Astrocyte (in vitro differentiated cells and primary cell): ENCODE results near the gene THOC6. TPM values are rescaled to one million over a fixed set of nuclear protein-coding genes. Genes with fewer than 3 reads are reported as not detected.

Experiments
- DNase-seq: peaks from one replicate; pipeline ENCODE4 v3.0.0-alpha.2; 2010; ENCODE audit warnings: low read depth
- FAIRE-seq: peaks from 2 replicates; lab custom pipeline; 2011; peaks lifted over from hg19 to GRCh38; lab: Jason Lieb, UNC
- H2AFZ ChIP-seq: 2 replicates; pipeline ENCODE4 v1.6.0; 2012; ENCODE audit warnings: low read depth, low read length, inconsistent platforms
- H3K27ac ChIP-seq: 2 replicates; pipeline ENCODE4 v1.5.1; 2011; ENCODE audit warnings: low read depth, low read length, inconsistent platforms
- H3K27me3 ChIP-seq: 2 replicates; pipeline ENCODE4 v1.6.0; 2011; ENCODE audit warnings: low read length, inconsistent platforms; ENCODE audit not compliant: insufficient read depth
- H3K36me3 ChIP-seq: 2 replicates; pipeline ENCODE4 v1.5.1; 2011; ENCODE audit warnings: low read length, inconsistent platforms; ENCODE audit not compliant: insufficient read depth
- H3K4me1 ChIP-seq: 2 replicates; pipeline ENCODE4 v1.5.1; 2011; ENCODE audit warnings: low read length, inconsistent platforms; ENCODE audit not compliant: insufficient read depth
- H3K4me2 ChIP-seq: 2 replicates; pipeline ENCODE4 v1.6.0; 2012; ENCODE audit warnings: low read length, inconsistent platforms
- H3K4me3 ChIP-seq: 2 replicates; pipeline ENCODE4 v1.5.1; 2011; ENCODE audit warnings: low read depth, mild to moderate bottlenecking, low read length, inconsistent platforms; ENCODE audit not compliant: insufficient read depth
- H3K79me2 ChIP-seq: 2 replicates; pipeline ENCODE4 v1.6.0; 2012; ENCODE audit warnings: mild to moderate bottlenecking, low read length, inconsistent platforms; ENCODE audit not compliant: insufficient read depth
- H3K9ac ChIP-seq: 2 replicates; pipeline ENCODE4 v1.6.0; 2012; ENCODE audit warnings: mild to moderate bottlenecking, low read length, inconsistent platforms
- H3K9me3 ChIP-seq: 2 replicates; pipeline ENCODE4 v1.5.1; 2012; ENCODE audit warnings: low read depth, mild to moderate bottlenecking, low read length, inconsistent platforms; ENCODE audit not compliant: insufficient read depth
- H4K20me1 ChIP-seq: 2 replicates; pipeline ENCODE4 v1.6.0; 2012; ENCODE audit warnings: low read length, inconsistent platforms; ENCODE audit not compliant: insufficient read depth
- H3K27ac Mint-ChIP-seq: one replicate; pipeline ENCODE4 v1.8.0; 2021; ENCODE audit warnings: mild to moderate bottlenecking, mixed read lengths; ENCODE audit not compliant: unreplicated experiment
- H3K27me3 Mint-ChIP-seq: one replicate; pipeline ENCODE4 v1.8.0; 2021; ENCODE audit warnings: low read depth, mixed read lengths; ENCODE audit not compliant: unreplicated experiment
- H3K36me3 Mint-ChIP-seq: one replicate; pipeline ENCODE4 v1.8.0; 2021; ENCODE audit warnings: low read depth, mixed read lengths; ENCODE audit not compliant: unreplicated experiment
- H3K4me1 Mint-ChIP-seq: one replicate; pipeline ENCODE4 v1.8.0; 2021; ENCODE audit warnings: low read depth, mixed read lengths; ENCODE audit not compliant: unreplicated experiment
- H3K4me3 Mint-ChIP-seq: one replicate; pipeline ENCODE4 v1.8.0; 2021; ENCODE audit warnings: mild to moderate bottlenecking, moderate library complexity, mixed read lengths; ENCODE audit not compliant: unreplicated experiment
- H3K9me3 Mint-ChIP-seq: one replicate; pipeline ENCODE4 v1.8.0; 2021; ENCODE audit warnings: mild to moderate bottlenecking, mixed read lengths; ENCODE audit not compliant: unreplicated experiment
- CTCF ChIP-seq: IDR thresholded peaks from 2 replicates; pipeline ENCODE4 v1.5.1; 2011; ENCODE audit warnings: low read depth, mild to moderate bottlenecking, inconsistent platforms, low read length, moderate library complexity; ENCODE audit not compliant: insufficient read depth
- EZH2 ChIP-seq: IDR thresholded peaks from 2 replicates; pipeline ENCODE4 v1.6.1; 2012; ENCODE audit warnings: mild to moderate bottlenecking, low read length, inconsistent platforms; ENCODE audit not compliant: insufficient read depth
- total RNA-seq: library from RNA; stranded (reverse); gene quantifications from 2 replicates; pipeline ENCODE4 v1.2.1, GENCODE V29; 2021

Gene THOC6
- total RNA-seq, 1 donor from 2014 or later: 22.3 TPM

GRCh38 chr16:2977440-2977839 lies 46.4 kb upstream of the THOC6 start:
- peaks cover 6% of the 10 kb centered on the region for H3K79me2 ChIP-seq
- no peak overlapping the region for H3K9ac ChIP-seq
- no peak overlapping the region for H2AFZ ChIP-seq
- no peaks in the 10 kb centered on the region for H3K9me3 ChIP-seq
- no peaks in the 10 kb centered on the region for H3K36me3 ChIP-seq
- DNase-seq (no peak), FAIRE-seq (no peak)
- H3K4me2 ChIP-seq: no peak overlapping the region
- no peaks in the 10 kb centered on the region for H3K9me3 Mint-ChIP-seq
- no peak overlapping the region for H3K4me3 Mint-ChIP-seq
- no peaks in the 10 kb centered on the region for H3K27me3 ChIP-seq
- TF ChIP-seq CTCF (no peak), EZH2 (no peak)
- H3K27ac ChIP-seq: no peak overlapping the region
- H3K27me3 Mint-ChIP-seq: peaks cover 10% of the 10 kb centered on the region
- H4K20me1 ChIP-seq: peaks cover 6% of the 10 kb centered on the region
- peaks cover 3% of the 10 kb centered on the region for H3K4me1 Mint-ChIP-seq
- H3K4me1 ChIP-seq: peaks cover 17% of the 10 kb centered on the region
- no peak overlapping the region for H3K4me3 ChIP-seq
- no peak overlapping the region for H3K27ac Mint-ChIP-seq
- H3K36me3 Mint-ChIP-seq: no peaks in the 10 kb centered on the region

GRCh38 chr16:2979669-2980226 lies 44.1 kb upstream of the THOC6 start:
- Histone ChIP-seq H3K4me1 (peaks cover 17% of the 10 kb centered on the region), H3K4me3 (peak overlapping the region; percentile 68), H4K20me1 (no peaks in the 10 kb centered on the region), H3K9me3 (no peaks in the 10 kb centered on the region), H3K4me2 (peak overlapping the region; percentile 97), H3K79me2 (peaks cover 6% of the 10 kb centered on the region), H2AFZ (peak overlapping the region; percentile 97), H3K27ac (peak overlapping the region; percentile 77), H3K9ac (peak overlapping the region; percentile 92), H3K27me3 (no peaks in the 10 kb centered on the region), H3K36me3 (no peaks in the 10 kb centered on the region)
- Mint-ChIP-seq H3K4me1 (peaks cover 3% of the 10 kb centered on the region), H3K27ac (no peak overlapping the region), H3K4me3 (peak overlapping the region; percentile 74), H3K36me3 (no peaks in the 10 kb centered on the region), H3K27me3 (peaks cover 10% of the 10 kb centered on the region), H3K9me3 (no peaks in the 10 kb centered on the region)
- DNase-seq (no peak), FAIRE-seq (no peak)
- TF ChIP-seq CTCF (no peak), EZH2 (no peak)
